CD8-positive, alpha-beta memory T cell (primary cell): ENCODE data around the gene DEFB131B. TPM values are rescaled to one million over a fixed set of nuclear protein-coding genes. Genes with fewer than 3 reads are reported as not detected.
"Not testable (repeated sequence)": the region's sequence is repeated elsewhere in the genome, so short reads cannot be mapped to it uniquely, and the experiment has no call there.

Experiments used
- CTCF ChIA-PET: fragments of 350-600 bp; sonication (Branson Sonifier 250); formaldehyde crosslinking; loops from one replicate; lab custom pipeline; 2021; ENCODE audit warnings: antibody characterized with exemption; lab: Charles Lee
- POLR2A ChIA-PET: fragments of 350-600 bp; sonication (Branson Sonifier 250); formaldehyde crosslinking; loops from one replicate; lab custom pipeline; 2021; ENCODE audit warnings: antibody characterized with exemption; lab: Charles Lee
- DNase-seq, 5 donors: peaks; one replicate each; pipeline versions ENCODE4 v3.0.0 to v3.0.0-alpha.2; 2020 to 2022; ENCODE audit warnings: mixed read lengths in 1 of 5
- H3K27ac ChIP-seq: one replicate; pipeline ENCODE4 v1.7.0; 2013; ENCODE audit warnings: low read depth, mild to moderate bottlenecking, low read length, moderate library complexity
- H3K27me3 ChIP-seq: 2 replicates; pipeline ENCODE4 v1.7.0; 2013; ENCODE audit warnings: low read length, mild to moderate bottlenecking; ENCODE audit not compliant: insufficient read depth, poor library complexity, severe bottlenecking
- H3K36me3 ChIP-seq: 2 replicates; pipeline ENCODE4 v1.7.0; 2013; ENCODE audit warnings: mild to moderate bottlenecking, low read length, moderate library complexity; ENCODE audit not compliant: insufficient read depth
- H3K4me1 ChIP-seq: 2 replicates; pipeline ENCODE4 v1.7.0; 2013; ENCODE audit warnings: mild to moderate bottlenecking, low read length, moderate library complexity; ENCODE audit not compliant: insufficient read depth
- H3K4me3 ChIP-seq: 2 replicates; pipeline ENCODE4 v1.7.0; 2013; ENCODE audit warnings: mild to moderate bottlenecking, low read length
- H3K9me3 ChIP-seq: 2 replicates; pipeline ENCODE4 v1.7.0; 2013; ENCODE audit warnings: mild to moderate bottlenecking, low read length
- H3K27ac Mint-ChIP-seq, 8 donors: one replicate each; pipeline ENCODE4 v1.8.0; 2020 to 2021; ENCODE audit warnings: mixed read lengths in 8 of 8, mild to moderate bottlenecking in 6 of 8, inconsistent platforms in 3 of 8, moderate library complexity in 3 of 8
- H3K27me3 Mint-ChIP-seq, 2 donors: one replicate each; pipeline ENCODE4 v1.8.0; 2020 to 2021; ENCODE audit warnings: mixed read lengths in 2 of 2, mild to moderate bottlenecking in 1 of 2, moderate library complexity in 1 of 2
- H3K36me3 Mint-ChIP-seq, 3 donors: one replicate each; pipeline ENCODE4 v1.8.0; 2020 to 2021; ENCODE audit warnings: mixed read lengths in 3 of 3, inconsistent platforms in 1 of 3, mild to moderate bottlenecking in 1 of 3
- H3K4me1 Mint-ChIP-seq, 3 donors: one replicate each; pipeline ENCODE4 v1.8.0; 2020 to 2021; ENCODE audit warnings: mixed read lengths in 3 of 3, inconsistent platforms in 1 of 3, mild to moderate bottlenecking in 1 of 3
- H3K4me3 Mint-ChIP-seq, 7 donors: one replicate each; pipeline ENCODE4 v1.8.0; 2020 to 2021; ENCODE audit warnings: mixed read lengths in 7 of 7, mild to moderate bottlenecking in 6 of 7, moderate library complexity in 4 of 7, inconsistent platforms in 2 of 7
- H3K9me3 Mint-ChIP-seq, 5 donors: one replicate each; pipeline ENCODE4 v1.8.0; 2020 to 2022; ENCODE audit warnings: mixed read lengths in 5 of 5, mild to moderate bottlenecking in 3 of 5, moderate library complexity in 2 of 5, inconsistent platforms in 1 of 5
- polyA plus RNA-seq: library from polyadenylated mRNA; unstranded; fragments of 300-500 nt; fragmentation: Illumina TruSeq; gene quantifications from one replicate; pipeline ENCODE4 v1.2.3, GENCODE V29; 2021
- total RNA-seq, 2 experiments: library from RNA; stranded (reverse); gene quantifications; one replicate each; pipeline ENCODE4 v1.2.3, GENCODE V29; 2021

The DEFB131B gene
- total RNA-seq (not detected), polyA plus RNA-seq (not detected)

GRCh38 chr11:71878059-71878458, at the start of gene DEFB131B:
Gene DEFB131B, plus strand, starts transcription at chr11:71878453. Its CDS starts 0 bp downstream, at chr11:71878453.
- H3K27ac Mint-ChIP-seq, CTCF ChIA-PET, H3K9me3 Mint-ChIP-seq, H3K27me3 Mint-ChIP-seq, H3K4me3 ChIP-seq, H3K9me3 ChIP-seq, POLR2A ChIA-PET, H3K27me3 ChIP-seq, H3K4me1 ChIP-seq, H3K36me3 ChIP-seq, H3K4me3 Mint-ChIP-seq, H3K27ac ChIP-seq, DNase-seq, H3K4me1 Mint-ChIP-seq: not testable (repeated sequence)
- H3K36me3 Mint-ChIP-seq = peaks cover 4 to 42% (median 12%) of the 10 kb centered on the region in 3 donors

- H3K36me3 ChIP-seq, H3K27me3 Mint-ChIP-seq, POLR2A ChIA-PET, H3K4me1 ChIP-seq, H3K4me3 Mint-ChIP-seq, DNase-seq, H3K4me1 Mint-ChIP-seq, H3K9me3 Mint-ChIP-seq, H3K27ac ChIP-seq, H3K4me3 ChIP-seq, CTCF ChIA-PET, H3K27me3 ChIP-seq, H3K9me3 ChIP-seq, H3K36me3 Mint-ChIP-seq, H3K27ac Mint-ChIP-seq: not testable (repeated sequence)
These were observed 49.0 kb upstream of the DEFB131B start for GRCh38 chr11:71829247-71829646.

GRCh38 chr11:71829686-71830085, 48.6 kb upstream of the DEFB131B start:
- H3K27ac ChIP-seq, H3K36me3 Mint-ChIP-seq, H3K4me3 ChIP-seq, H3K4me1 Mint-ChIP-seq, H3K9me3 ChIP-seq, H3K9me3 Mint-ChIP-seq, H3K27me3 Mint-ChIP-seq, H3K4me3 Mint-ChIP-seq, DNase-seq, H3K36me3 ChIP-seq, POLR2A ChIA-PET, CTCF ChIA-PET, H3K27ac Mint-ChIP-seq, H3K4me1 ChIP-seq, H3K27me3 ChIP-seq: not testable (repeated sequence)

DNA sequence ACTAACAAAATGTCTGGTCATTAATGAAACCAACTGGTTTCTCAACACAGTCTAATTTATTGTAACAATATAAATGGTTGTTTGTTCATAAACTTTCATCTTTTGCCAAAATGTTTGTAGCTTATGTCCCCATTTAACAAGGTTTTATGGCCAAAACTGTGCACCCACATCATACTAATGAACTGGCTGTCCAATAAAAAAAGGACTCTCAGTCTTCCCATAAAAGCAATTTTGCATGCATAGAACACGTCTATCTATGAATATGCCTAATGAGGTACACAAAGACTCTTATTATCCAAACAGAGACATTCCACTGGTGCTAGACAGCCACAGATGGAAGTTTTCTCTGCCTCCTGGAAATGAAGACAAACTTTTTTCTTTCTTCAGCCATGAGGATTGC, 45.4 kb upstream of the DEFB131B start, which contains the start of gene DEFB108B:
TSS of gene DEFB108B (plus strand) at position 390 of the 400 bp plus-strand sequence. CDS start at position 390, 0 bp downstream.
- H3K27me3 ChIP-seq, H3K4me1 Mint-ChIP-seq, H3K36me3 Mint-ChIP-seq, H3K4me3 Mint-ChIP-seq, H3K27ac ChIP-seq, H3K9me3 Mint-ChIP-seq, POLR2A ChIA-PET, H3K27me3 Mint-ChIP-seq, H3K27ac Mint-ChIP-seq, DNase-seq, H3K36me3 ChIP-seq, H3K4me3 ChIP-seq, CTCF ChIA-PET, H3K4me1 ChIP-seq, H3K9me3 ChIP-seq: not testable (repeated sequence)

GRCh38 chr11:71842720-71843119, 35.5 kb upstream of the DEFB131B start:
- H3K9me3 Mint-ChIP-seq, H3K27me3 ChIP-seq, H3K27me3 Mint-ChIP-seq, H3K27ac ChIP-seq, H3K4me3 Mint-ChIP-seq, H3K4me1 ChIP-seq, H3K4me1 Mint-ChIP-seq, H3K36me3 ChIP-seq, H3K9me3 ChIP-seq, DNase-seq, H3K4me3 ChIP-seq, POLR2A ChIA-PET, H3K27ac Mint-ChIP-seq, H3K36me3 Mint-ChIP-seq, CTCF ChIA-PET: not testable (repeated sequence)

DNA sequence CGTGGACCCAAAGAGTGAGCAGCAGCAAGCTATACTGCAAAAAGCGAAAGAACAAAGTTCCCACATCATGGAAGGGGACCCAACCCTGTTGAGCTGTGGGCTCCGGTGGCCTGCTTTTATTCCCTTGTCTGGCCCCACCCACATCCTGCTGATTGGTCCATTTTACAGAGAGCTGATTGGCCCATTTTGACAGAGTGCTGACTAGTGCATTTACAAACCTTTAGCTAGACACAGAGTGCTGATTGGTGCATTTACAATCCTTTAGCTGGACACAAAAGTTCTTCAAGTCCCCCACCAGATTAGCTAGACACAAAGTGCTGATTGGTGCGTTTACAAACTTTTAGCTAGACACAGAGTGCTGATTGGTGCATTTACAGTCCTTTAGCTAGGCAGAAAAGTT, 34.9 kb upstream of the DEFB131B start:
- not testable (repeated sequence) for H3K4me1 Mint-ChIP-seq

GRCh38 chr11:71843858-71844257, 34.4 kb upstream of the DEFB131B start:
- H3K9me3 Mint-ChIP-seq = peaks cover 4 to 14% (median 11%) of the 10 kb centered on the region in 5 donors
- H3K4me3 Mint-ChIP-seq = no peak overlapping the region
- H3K27ac ChIP-seq = no peak overlapping the region
- DNase-seq = no peak
- H3K4me1 Mint-ChIP-seq = no peaks in the 10 kb centered on the region
- ChIA-PET POLR2A (no interaction called here), CTCF (no interaction called here)
- no peaks in the 10 kb centered on the region for H3K36me3 ChIP-seq
- no peaks in the 10 kb centered on the region for H3K9me3 ChIP-seq
- H3K4me1 ChIP-seq = no peaks in the 10 kb centered on the region
- H3K4me3 ChIP-seq = no peak overlapping the region
- H3K27me3 ChIP-seq = no peaks in the 10 kb centered on the region
- H3K27ac Mint-ChIP-seq = no peak overlapping the region
- H3K27me3 Mint-ChIP-seq = peaks cover 0 to 2% of the 10 kb centered on the region in 2 donors
- H3K36me3 Mint-ChIP-seq = peaks cover 0 to 13% (median 0%) of the 10 kb centered on the region in 3 donors

More for the DNA sequence above, 34.9 kb upstream of the DEFB131B start:
- H3K9me3 Mint-ChIP-seq = peaks cover 4 to 12% (median 8%) of the 10 kb centered on the region in 5 donors
- H3K27ac Mint-ChIP-seq, DNase-seq, POLR2A ChIA-PET, H3K27me3 ChIP-seq, H3K27ac ChIP-seq, H3K36me3 ChIP-seq, H3K4me3 ChIP-seq, CTCF ChIA-PET, H3K4me3 Mint-ChIP-seq, H3K27me3 Mint-ChIP-seq, H3K9me3 ChIP-seq, H3K4me1 ChIP-seq: not testable (repeated sequence)
- H3K36me3 Mint-ChIP-seq = peaks cover 0 to 10% (median 0%) of the 10 kb centered on the region in 3 donors

GRCh38 chr11:71853895-71854294, 24.4 kb upstream of the DEFB131B start:
- CTCF ChIA-PET, H3K27me3 Mint-ChIP-seq: not testable (repeated sequence)

DNA sequence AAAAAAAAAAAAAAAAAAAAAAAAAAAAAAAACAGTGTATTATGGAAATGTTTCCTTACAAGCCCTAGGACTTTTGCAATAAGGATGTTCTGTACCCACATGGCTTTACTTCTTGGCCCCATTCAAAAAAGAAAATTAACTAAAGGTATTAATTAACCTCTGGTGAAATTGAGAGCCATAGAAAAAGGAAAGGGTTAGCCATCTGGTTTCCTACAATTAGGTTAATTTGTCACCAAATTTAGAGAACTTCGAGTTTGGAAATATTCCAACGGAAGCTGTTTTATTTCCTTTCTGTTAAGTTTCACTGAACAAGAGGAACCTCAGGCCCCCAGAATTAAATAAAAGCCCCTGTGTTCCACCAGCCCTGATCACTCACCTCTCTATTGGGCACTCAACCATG, 22.4 kb upstream of the DEFB131B start:
- H3K27me3 Mint-ChIP-seq, H3K4me1 Mint-ChIP-seq, H3K27me3 ChIP-seq, DNase-seq, H3K36me3 ChIP-seq, H3K27ac ChIP-seq, H3K9me3 ChIP-seq, H3K4me3 ChIP-seq, CTCF ChIA-PET, H3K4me1 ChIP-seq, H3K27ac Mint-ChIP-seq, H3K4me3 Mint-ChIP-seq, POLR2A ChIA-PET: not testable (repeated sequence)
- H3K9me3 Mint-ChIP-seq = peaks cover under 1 to 16% (median 5%) of the 10 kb centered on the region in 5 donors
- peaks cover 3 to 29% (median 5%) of the 10 kb centered on the region in 3 donors for H3K36me3 Mint-ChIP-seq

More at GRCh38 chr11:71853895-71854294, 24.4 kb upstream of the DEFB131B start:
- Mint-ChIP-seq H3K36me3 (peaks cover 7 to 41% (median 8%) of the 10 kb centered on the region in 3 donors), H3K9me3 (peaks cover 8 to 25% (median 14%) of the 10 kb centered on the region in 5 donors)
- H3K27ac ChIP-seq, DNase-seq, H3K27ac Mint-ChIP-seq, H3K36me3 ChIP-seq, H3K27me3 ChIP-seq, H3K4me3 Mint-ChIP-seq, POLR2A ChIA-PET, H3K4me1 Mint-ChIP-seq, H3K4me3 ChIP-seq, H3K9me3 ChIP-seq, H3K4me1 ChIP-seq: not testable (repeated sequence)
